Heart left ventricle (tissue), 13 donors: ENCODE measurements around the gene ACADSB.

ENCODE experiments used
- CTCF ChIP-seq, 12 donors: fragments of 200-600 bp; sonication (generic) in 4 of 12; IDR thresholded peaks; one replicate each; pipeline versions ENCODE4 v1.5.0 to v1.8.0; 2018 to 2022; ENCODE audit warnings: antibody characterized with exemption in 12 of 12, mild to moderate bottlenecking in 5 of 12
- POLR2A ChIP-seq, 2 donors: fragments of 450-650 bp; IDR thresholded peaks; one replicate each; pipeline ENCODE4 v1.6.1; 2017; ENCODE audit warnings: antibody characterized with exemption in 2 of 2, mild to moderate bottlenecking in 2 of 2, moderate library complexity in 2 of 2
- donor health status: ischemic (EF 13 %, LVEDD 7.1; RV severe dilation, severe dysfunction).
- donor health status: DM: no; HTN: yes; CAD: no.
- donor health status: DM: no; HTN: no; CAD: no.
- donor health status: ischemic (EF 25% LVEDD 6.9; RV normal size, moderate dysfunction).
- donor health status: ischemic (EF 25% LVEDD 5.7; RV mildly dilated, moderate dysfunction).
- donor health status: ischemic (EF 35%, LVEDD 5.7; RV mildly dilated, moderate dysfunction).
- donor health status: nonischemic (EF 11% LVEDD 7.7; RV severe dilation, severe dysfunction).
- donor health status: DM: yes; HTN: yes; CAD: no.
- donor health status: PGD.
- donor health status: ischemic (EF 29% LVEDD 5.4; RV normal size, mild dysfunction).
- donor health status: nonischemic (EF 23%, LVEDD 6.1; RV moderate dilation, normal function).

DNA sequence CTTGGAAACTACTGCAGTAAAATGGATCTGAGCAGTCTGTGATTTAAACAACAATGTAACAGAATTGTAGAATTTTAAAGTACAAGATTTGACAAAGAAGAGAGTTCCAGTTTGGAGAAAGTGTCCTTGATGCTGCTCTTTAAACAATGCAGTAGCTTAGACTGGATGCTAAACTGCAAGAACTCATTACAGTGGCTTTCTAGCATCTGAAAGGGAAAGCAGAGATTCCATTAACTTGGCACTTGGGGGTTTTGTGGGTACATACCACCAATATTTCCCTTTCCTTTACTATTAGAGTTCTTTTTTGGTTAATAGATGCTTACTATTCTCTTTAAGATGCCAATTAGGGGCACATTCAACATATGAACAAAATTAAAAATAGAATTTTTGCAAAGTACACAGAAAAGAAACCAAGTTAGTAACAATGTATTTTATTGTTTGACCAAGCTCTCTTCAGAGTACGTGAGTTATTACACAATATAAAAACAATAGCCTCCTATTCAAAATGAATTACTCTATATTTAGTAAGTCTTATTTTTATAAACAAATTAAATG lies 16.7 kb upstream of the ACADSB start:
- TF ChIP-seq CTCF (IDR thresholded peaks at IDR 0.05) (no peak), POLR2A (IDR thresholded peaks at IDR 0.05) (no peak)
